H9 (cell line): ENCODE data around the gene ARFGAP1. TPM values are rescaled to one million over a fixed set of nuclear protein-coding genes. Genes with fewer than 3 reads are reported as not detected.

Experiments used
- DNase-seq: peaks from one replicate; pipeline ENCODE4 v3.0.0-alpha.2; 2017
- H2AFZ ChIP-seq: one replicate; pipeline ENCODE4 v1.6.1; 2013; ENCODE audit warnings: mild to moderate bottlenecking, low read length, control low read depth, moderate library complexity
- H2AK5ac ChIP-seq: 2 replicates; pipeline ENCODE4 v1.6.1; 2013; ENCODE audit warnings: low read length, control low read depth, mixed read lengths; ENCODE audit not compliant: insufficient read length
- H2BK120ac ChIP-seq: one replicate; pipeline ENCODE4 v1.6.1; 2013; ENCODE audit warnings: low read depth, mild to moderate bottlenecking, low read length, control low read depth, inconsistent platforms; ENCODE audit not compliant: poor library complexity, severe bottlenecking
- H2BK12ac ChIP-seq: 2 replicates; pipeline ENCODE4 v1.6.1; 2013; ENCODE audit warnings: low read length, control low read depth, mixed read lengths, low read depth; ENCODE audit not compliant: insufficient read length
- H2BK15ac ChIP-seq: 2 replicates; pipeline ENCODE4 v1.6.1; 2013; ENCODE audit warnings: low read depth, low read length, control low read depth
- H2BK20ac ChIP-seq: one replicate; pipeline ENCODE4 v1.6.1; 2013; ENCODE audit warnings: low read depth, mild to moderate bottlenecking, low read length, control low read depth, inconsistent platforms; ENCODE audit not compliant: poor library complexity, severe bottlenecking
- H2BK5ac ChIP-seq: 2 replicates; pipeline ENCODE4 v1.6.1; 2013; ENCODE audit warnings: low read length, control low read depth, mixed read lengths; ENCODE audit not compliant: insufficient read length
- H3K14ac ChIP-seq: 2 replicates; pipeline ENCODE4 v1.6.1; 2013; ENCODE audit warnings: low read length, control low read depth; ENCODE audit not compliant: insufficient read depth
- H3K18ac ChIP-seq: 2 replicates; pipeline ENCODE4 v1.6.1; 2013; ENCODE audit warnings: low read depth, mild to moderate bottlenecking, mixed read lengths, low read length, control low read depth; ENCODE audit not compliant: insufficient read length
- H3K23ac ChIP-seq: 2 replicates; pipeline ENCODE4 v1.6.1; 2013; ENCODE audit warnings: low read length, control low read depth, mixed read lengths, low read depth; ENCODE audit not compliant: insufficient read length
- H3K23me2 ChIP-seq: 2 replicates; pipeline ENCODE4 v1.6.1; 2013; ENCODE audit warnings: low read depth, mild to moderate bottlenecking, mixed read lengths, low read length, control low read depth; ENCODE audit not compliant: insufficient read length, poor library complexity, severe bottlenecking
- H3K27ac ChIP-seq: 2 replicates; pipeline ENCODE4 v1.5.1; 2013; ENCODE audit warnings: low read length, control low read depth, mixed read lengths, low read depth; ENCODE audit not compliant: insufficient read length
- H3K27me3 ChIP-seq: 2 replicates; pipeline ENCODE4 v1.6.1; 2013; ENCODE audit warnings: low read length, control low read depth, inconsistent platforms; ENCODE audit not compliant: insufficient read depth
- H3K4ac ChIP-seq: 2 replicates; pipeline ENCODE4 v1.6.1; 2013; ENCODE audit warnings: low read depth, mild to moderate bottlenecking, control low read depth, inconsistent platforms, low read length, moderate library complexity
- H3K4me1 ChIP-seq: 2 replicates; pipeline ENCODE4 v1.6.1; 2013; ENCODE audit warnings: low read length, control low read depth, inconsistent platforms; ENCODE audit not compliant: insufficient read depth
- H3K4me2 ChIP-seq: 2 replicates; pipeline ENCODE4 v1.6.1; 2013; ENCODE audit warnings: low read length, control low read depth, mixed read lengths; ENCODE audit not compliant: insufficient read length, insufficient read depth
- H3K56ac ChIP-seq: 2 replicates; pipeline ENCODE4 v1.6.1; 2013; ENCODE audit warnings: low read depth, mild to moderate bottlenecking, mixed read lengths, low read length, control low read depth; ENCODE audit not compliant: insufficient read length
- H3K79me1 ChIP-seq: 2 replicates; pipeline ENCODE4 v1.6.1; 2013; ENCODE audit warnings: low read depth, mild to moderate bottlenecking, moderate library complexity, low read length, control low read depth, inconsistent platforms; ENCODE audit not compliant: insufficient read depth, poor library complexity, severe bottlenecking
- H3K79me2 ChIP-seq: 2 replicates; pipeline ENCODE4 v1.6.1; 2013; ENCODE audit warnings: low read length, control low read depth, inconsistent platforms; ENCODE audit not compliant: insufficient read depth
- H3K9ac ChIP-seq: 2 replicates; pipeline ENCODE4 v1.6.1; 2013; ENCODE audit warnings: low read length, control low read depth, mixed read lengths; ENCODE audit not compliant: insufficient read length; ENCODE audit errors: extremely low read depth
- H3K9me3 ChIP-seq: one replicate; pipeline ENCODE4 v1.6.1; 2013; ENCODE audit warnings: low read depth, low read length, inconsistent platforms; ENCODE audit not compliant: control insufficient read depth
- H3T11ph ChIP-seq: one replicate; pipeline ENCODE4 v1.6.1; 2013; ENCODE audit warnings: mild to moderate bottlenecking, low read length, control low read depth, inconsistent platforms
- H4K20me1 ChIP-seq: one replicate; pipeline ENCODE4 v1.6.1; 2013; ENCODE audit not compliant: control insufficient read depth, insufficient read length, insufficient read depth
- H4K5ac ChIP-seq: 2 replicates; pipeline ENCODE4 v1.6.1; 2013; ENCODE audit warnings: low read depth, mild to moderate bottlenecking, mixed read lengths, low read length, control low read depth; ENCODE audit not compliant: insufficient read length
- H4K8ac ChIP-seq: replicated peaks from 2 replicates; pipeline ENCODE4 v1.6.1; 2013; ENCODE audit warnings: low read length, control low read depth, mixed read lengths, low read depth; ENCODE audit not compliant: insufficient read length
- H4K91ac ChIP-seq: 2 replicates; pipeline ENCODE4 v1.6.1; 2013; ENCODE audit warnings: low read depth, mild to moderate bottlenecking, moderate library complexity, mixed read lengths, low read length, control low read depth; ENCODE audit not compliant: insufficient read length
- H3K27ac Mint-ChIP-seq, 3 experiments: 2 replicates in 2 of 3; 3 replicates in 1 of 3; pipeline ENCODE4 v1.8.0; 2020 to 2021; ENCODE audit warnings: mixed read lengths in 3 of 3, mild to moderate bottlenecking in 1 of 3, moderate library complexity in 1 of 3
- H3K27me3 Mint-ChIP-seq: 2 replicates; pipeline ENCODE4 v1.8.0; 2021; ENCODE audit warnings: low read depth, mild to moderate bottlenecking, moderate library complexity, mixed read lengths
- H3K36me3 Mint-ChIP-seq, 3 experiments: 2 replicates in 2 of 3; 3 replicates in 1 of 3; pipeline ENCODE4 v1.8.0; 2020 to 2021; ENCODE audit warnings: low read depth in 3 of 3, mixed read lengths in 3 of 3; ENCODE audit not compliant: insufficient read depth in 1 of 3
- H3K4me1 Mint-ChIP-seq, 2 experiments: 2 replicates each; pipeline ENCODE4 v1.8.0; 2020; ENCODE audit warnings: mixed read lengths in 2 of 2
- H3K4me3 Mint-ChIP-seq, 2 experiments: 2 replicates in 1 of 2; 3 replicates in 1 of 2; pipeline ENCODE4 v1.8.0; 2020 to 2021; ENCODE audit warnings: mild to moderate bottlenecking in 2 of 2, mixed read lengths in 2 of 2, moderate library complexity in 1 of 2
- H3K9me3 Mint-ChIP-seq, 2 experiments: 2 replicates in 1 of 2; 3 replicates in 1 of 2; pipeline ENCODE4 v1.8.0; 2020; ENCODE audit warnings: mild to moderate bottlenecking in 2 of 2, mixed read lengths in 2 of 2, moderate library complexity in 1 of 2
- CTCF ChIP-seq: fragments of 200-600 bp; sonication (generic); conservative IDR thresholded peaks from 3 replicates; pipeline ENCODE4 v1.8.0; 2021; ENCODE audit warnings: antibody characterized with exemption, mild to moderate bottlenecking
- WGBS: extraction: QIAGEN DNeasy Blood & Tissue Kit; methylation state at CpG from one replicate; pipeline ENCODE4 v1.1.7; 2013; ENCODE audit warnings: missing lambda C conversion rate, low lambda C conversion rate, mixed read lengths; ENCODE audit not compliant: insufficient read length; ENCODE audit errors: extremely low coverage; 5-methylcytosine and 5-hydroxymethylcytosine counted together
- total RNA-seq: library from RNA; stranded (reverse); gene quantifications from 2 replicates; pipeline ENCODE4 v1.2.1, GENCODE V29; 2021

ARFGAP1 gene
- total RNA-seq, 1 experiment from 2014 or later = 114 TPM

GRCh38 chr20:63254232-63254605 lies 18.4 kb upstream of the ARFGAP1 start, which contains the start of gene NKAIN4:
TSS of gene NKAIN4 (minus strand) at chr20:63254463. CDS start at chr20:63254450, 13 bp downstream.
- Histone ChIP-seq H3T11ph (no peak within 1 kb of the TSS), H3K9ac (no peak within 1 kb of the TSS), H3K4ac (no peak within 1 kb of the TSS), H4K91ac (no peak within 1 kb of the TSS), H3K56ac (no peak within 1 kb of the TSS), H2AK5ac (no peak within 1 kb of the TSS), H2BK15ac (no peak within 1 kb of the TSS), H4K8ac (no peak within 1 kb of the TSS), H2BK120ac (no peak within 1 kb of the TSS), H3K9me3 (no peaks in the 10 kb centered on the region), H3K4me1 (no peaks in the 10 kb centered on the region), H3K79me2 (no peaks in the 10 kb centered on the region), H3K79me1 (no peaks in the 10 kb centered on the region), H3K27ac (no peak within 1 kb of the TSS), H2AFZ (no peak within 1 kb of the TSS), H3K23me2 (peaks cover 15% of the 10 kb centered on the region), H3K27me3 (peaks cover 4% of the 10 kb centered on the region; the same call in 1 of the 2 replicates), H3K14ac (no peak within 1 kb of the TSS), H3K18ac (no peak within 1 kb of the TSS), H3K4me2 (peak within 1 kb of the TSS; percentile 58), H2BK12ac (no peak within 1 kb of the TSS), H2BK5ac (no peak within 1 kb of the TSS), H2BK20ac (no peak within 1 kb of the TSS), H4K5ac (no peak within 1 kb of the TSS), H3K23ac (no peak within 1 kb of the TSS), H4K20me1 (no peaks in the 10 kb centered on the region)
- no peak within 1 kb of the TSS for H3K27ac Mint-ChIP-seq
- whole genome bisulfite sequencing = no CpG with 5 or more reads among the region's 46 CpGs
- H3K4me1 Mint-ChIP-seq = peaks cover 27 to 31% of the 10 kb centered on the region in 2 experiments
- H3K27me3 Mint-ChIP-seq = peaks cover 61% of the 10 kb centered on the region
- peaks cover 2 to 5% of the 10 kb centered on the region in 2 experiments; a peak in 3 of 5 replicates for H3K9me3 Mint-ChIP-seq
- 0 out of 7 replicates have a peak, but pooled peaks cover 0 to 4% (median 0%) of the 10 kb centered on the region in 3 experiments for H3K36me3 Mint-ChIP-seq
- TF ChIP-seq CTCF = no peak
- peak within 1 kb of the TSS; percentile 67 to 87 for H3K4me3 Mint-ChIP-seq
- no peak for DNase-seq
